Thymus (tissue), 11 donors: Measurements from ENCODE around the gene KATNIP. TPM values are rescaled to one million over a fixed set of nuclear protein-coding genes. Genes with fewer than 3 reads are reported as not detected.

ENCODE experiments used
- DNase-seq, 9 donors: peaks; one replicate each; pipeline ENCODE4 v3.0.0-alpha.2; 2013; ENCODE audit warnings: low spot score in 9 of 9, low read depth in 6 of 9, missing footprints in 1 of 9
- H3K27ac ChIP-seq, 2 donors: one replicate each; pipeline ENCODE4 v1.5.1; 2013; ENCODE audit warnings: control low read depth in 1 of 2, low read depth in 1 of 2, low read length in 1 of 2, mild to moderate bottlenecking in 1 of 2, moderate library complexity in 1 of 2
- H3K27me3 ChIP-seq, 2 donors: one replicate each; pipeline ENCODE4 v1.5.1; 2013; ENCODE audit warnings: low read length in 1 of 2; ENCODE audit not compliant: control insufficient read depth in 2 of 2, insufficient read depth in 1 of 2
- H3K36me3 ChIP-seq, 2 donors: one replicate each; pipeline ENCODE4 v1.5.1; 2013; ENCODE audit warnings: low read length in 1 of 2, mild to moderate bottlenecking in 1 of 2, moderate library complexity in 1 of 2; ENCODE audit not compliant: control insufficient read depth in 2 of 2, insufficient read depth in 2 of 2
- H3K4me1 ChIP-seq, 2 donors: one replicate each; pipeline ENCODE4 v1.5.1; 2013; ENCODE audit warnings: low read length in 2 of 2; ENCODE audit not compliant: control insufficient read depth in 2 of 2, insufficient read depth in 2 of 2
- H3K4me3 ChIP-seq, 2 donors: one replicate each; pipeline ENCODE4 v1.5.1; 2013; ENCODE audit warnings: low read length in 2 of 2, control low read depth in 1 of 2, mild to moderate bottlenecking in 1 of 2
- H3K9me3 ChIP-seq, 2 donors: one replicate each; pipeline ENCODE4 v1.5.1; 2013; ENCODE audit warnings: low read length in 1 of 2, mild to moderate bottlenecking in 1 of 2; ENCODE audit not compliant: control insufficient read depth in 2 of 2, insufficient read depth in 1 of 2
- WGBS: extraction: QIAGEN DNeasy Blood & Tissue Kit; methylation state at CpG from one replicate; pipeline ENCODE4 v1.1.7; 2013; 5-methylcytosine and 5-hydroxymethylcytosine counted together
- polyA plus RNA-seq: library from polyadenylated mRNA; stranded (reverse); fragments of 200-250 nt; gene quantifications from one replicate; pipeline ENCODE4 v1.2.3, GENCODE V29; 2013
- total RNA-seq: library from RNA; stranded (reverse); fragments of 120-200 nt; gene quantifications from one replicate; pipeline ENCODE4 v1.2.4, GENCODE V29; 2013
- donor health status: healthy.

The KATNIP gene
- total and polyA plus RNA-seq, 2 donors: 6.8 to 10.4 TPM

GRCh38 chr16:27599606-27600005 is 49.7 kb downstream of the KATNIP start:
- Histone ChIP-seq H3K27me3 (no peaks in the 10 kb centered on the region), H3K4me1 (no peaks in the 10 kb centered on the region), H3K9me3 (no peaks in the 10 kb centered on the region), H3K4me3 (no peak overlapping the region), H3K36me3 (peaks cover 0 to 5% of the 10 kb centered on the region in 2 donors), H3K27ac (no peak overlapping the region)
- DNase-seq: no peak
- 96% methylated on average over 13 of the region's 13 CpGs for WGBS

Other genes with a start within 250 kb of the KATNIP start
- 14.8 TPM for gene IL4R, start 236.2 kb upstream of the KATNIP start, total RNA-seq
- 36.8 TPM for gene IL4R, start 236.2 kb upstream of the KATNIP start, polyA plus RNA-seq
- 10.7 TPM for gene IL21R, start 148.0 kb upstream of the KATNIP start, total RNA-seq
- 12.8 TPM for gene IL21R, start 148.0 kb upstream of the KATNIP start, polyA plus RNA-seq
- 40.8 TPM for gene GTF3C1, start 231 bp upstream of the KATNIP start, total RNA-seq
- gene GTF3C1, start 231 bp upstream of the KATNIP start, polyA plus RNA-seq: 81.0 TPM